WTC11 (cell line): Measurements from ENCODE around the gene PCDH1. TPM values are rescaled to one million over a fixed set of nuclear protein-coding genes. Genes with fewer than 3 reads are reported as not detected.

ENCODE experiments used
- ATAC-seq: fragments of 200-7000 bp; cut with Tn5 transposase; 2 replicates; pipeline ENCODE4 v1.10.0; 2021; ENCODE audit warnings: mild to moderate bottlenecking, moderate library complexity
- CTCF ChIA-PET: fragments of 300-600 bp; sonication (Branson Sonifier 250); formaldehyde crosslinking; loops from one replicate; lab custom pipeline; 2021; ENCODE audit warnings: antibody characterized with exemption; lab: Charles Lee
- POLR2A ChIA-PET: fragments of 350-600 bp; sonication (Branson Sonifier 250); formaldehyde crosslinking; loops from one replicate; lab custom pipeline; 2021; ENCODE audit warnings: antibody characterized with exemption; lab: Charles Lee
- DNase-seq: peaks from one replicate; pipeline ENCODE4 v3.0.0; 2021; ENCODE audit warnings: low spot score
- H3K27ac Mint-ChIP-seq: 2 replicates; pipeline ENCODE4 v1.8.0; 2021; ENCODE audit warnings: mixed read lengths
- H3K27me3 Mint-ChIP-seq: 2 replicates; pipeline ENCODE4 v1.8.0; 2021; ENCODE audit warnings: low read depth, mild to moderate bottlenecking, moderate library complexity, mixed read lengths
- H3K36me3 Mint-ChIP-seq: 2 replicates; pipeline ENCODE4 v1.8.0; 2021; ENCODE audit warnings: mixed read lengths
- H3K4me1 Mint-ChIP-seq: 2 replicates; pipeline ENCODE4 v1.8.0; 2022; ENCODE audit warnings: mixed read lengths
- H3K4me3 Mint-ChIP-seq: 2 replicates; pipeline ENCODE4 v1.8.0; 2021; ENCODE audit warnings: mild to moderate bottlenecking, moderate library complexity, mixed read lengths
- H3K9me3 Mint-ChIP-seq: 2 replicates; pipeline ENCODE4 v1.8.0; 2021; ENCODE audit warnings: mixed read lengths
- CTCF ChIP-seq: fragments of 200-600 bp; IDR thresholded peaks from 2 replicates; pipeline ENCODE4 v1.8.0; 2022; ENCODE audit warnings: antibody characterized with exemption
- E2F5 ChIP-seq: sonication (generic); formaldehyde crosslinking; IDR thresholded peaks from 2 replicates; pipeline ENCODE4 v1.8.1; 2022; ENCODE audit warnings: mild to moderate bottlenecking, moderate library complexity, missing genetic modification reagents
- ERG ChIP-seq: fragments of 250-450 bp; sonication (Bioruptor Pico); IDR thresholded peaks from 2 replicates; pipeline ENCODE4 v1.8.0; 2021; ENCODE audit warnings: mild to moderate bottlenecking
- JUN ChIP-seq: sonication (generic); formaldehyde crosslinking; IDR thresholded peaks from 2 replicates; pipeline ENCODE4 v1.8.0; 2023; ENCODE audit warnings: mild to moderate bottlenecking, missing genetic modification reagents
- MXD4 ChIP-seq: fragments of 250-450 bp; sonication (Bioruptor Pico); IDR thresholded peaks from 2 replicates; pipeline ENCODE4 v1.8.0; 2021; ENCODE audit warnings: mild to moderate bottlenecking, moderate library complexity, borderline replicate concordance
- MYBL2 ChIP-seq: sonication (generic); formaldehyde crosslinking; IDR thresholded peaks from 2 replicates; pipeline ENCODE4 v1.8.1; 2023; ENCODE audit warnings: mild to moderate bottlenecking, moderate library complexity, missing genetic modification reagents
- NFE2L1 ChIP-seq: sonication (generic); formaldehyde crosslinking; IDR thresholded peaks from 2 replicates; pipeline ENCODE4 v1.8.1; 2023; ENCODE audit warnings: missing genetic modification reagents
- NFYB ChIP-seq: sonication (generic); formaldehyde crosslinking; conservative IDR thresholded peaks from 2 replicates; pipeline ENCODE4 v1.8.0; 2022; ENCODE audit warnings: low read depth, missing genetic modification reagents
- OVOL2 ChIP-seq: fragments of 250-450 bp; sonication (Bioruptor Pico); IDR thresholded peaks from 2 replicates; pipeline ENCODE4 v1.9.0; 2021; ENCODE audit warnings: mild to moderate bottlenecking, borderline replicate concordance
- PRDM15 ChIP-seq: sonication (generic); formaldehyde crosslinking; IDR thresholded peaks from 2 replicates; pipeline ENCODE4 v1.8.0; 2022; ENCODE audit warnings: missing genetic modification reagents
- RELA ChIP-seq: sonication (generic); formaldehyde crosslinking; IDR thresholded peaks from 2 replicates; pipeline ENCODE4 v1.8.1; 2022; ENCODE audit warnings: missing genetic modification reagents, mild to moderate bottlenecking, borderline replicate concordance
- SMAD4 ChIP-seq: sonication (generic); formaldehyde crosslinking; IDR thresholded peaks from 2 replicates; pipeline ENCODE4 v1.8.0; 2022; ENCODE audit warnings: mild to moderate bottlenecking, missing genetic modification reagents
- SP1 ChIP-seq: sonication (generic); formaldehyde crosslinking; conservative IDR thresholded peaks from 2 replicates; pipeline ENCODE4 v1.8.1; 2022; ENCODE audit warnings: missing genetic modification reagents
- ZNF416 ChIP-seq: fragments of 250-450 bp; sonication (Bioruptor Pico); IDR thresholded peaks from 2 replicates; pipeline ENCODE4 v1.9.0; 2021; ENCODE audit warnings: mild to moderate bottlenecking, inconsistent platforms
- ZNF423 ChIP-seq: fragments of 250-450 bp; sonication (Bioruptor Pico); IDR thresholded peaks from 2 replicates; pipeline ENCODE4 v2.1.2; 2022; ENCODE audit warnings: mild to moderate bottlenecking, moderate library complexity
- total RNA-seq: library from RNA; stranded (reverse); gene quantifications from 3 replicates; pipeline ENCODE4 v1.2.3, GENCODE V29; 2021
- TF ChIP-seq, protein P1 (sequence below): sonication (generic); formaldehyde crosslinking; IDR thresholded peaks from 2 replicates; pipeline ENCODE4 v1.8.1; 2023; ENCODE audit warnings: mild to moderate bottlenecking, missing genetic modification reagents, borderline replicate concordance
- TF ChIP-seq, protein P2 (sequence below): sonication (generic); formaldehyde crosslinking; IDR thresholded peaks from 2 replicates; pipeline ENCODE4 v1.8.0; 2023; ENCODE audit warnings: mild to moderate bottlenecking, missing genetic modification reagents
- TF ChIP-seq, protein P3 (sequence below): fragments of 250-450 bp; sonication (Bioruptor Pico); IDR thresholded peaks from 2 replicates; pipeline ENCODE4 v1.9.0; 2021; ENCODE audit warnings: mild to moderate bottlenecking

PCDH1 gene
- total RNA-seq, 1 experiment from 2014 or later, result 105 TPM

GRCh38 chr5:141825791-141826560 lies 52.2 kb downstream of the PCDH1 start:
- no peaks in the 10 kb centered on the region for H3K9me3 Mint-ChIP-seq
- ChIA-PET CTCF (interaction anchor here (0.6 to 8.3 kb wide), 43 partner anchors 9 to 259 kb away, joined by 3 to 171 read pairs (median 4); partner anchors contain the start of genes DELE1 and PCDH1), POLR2A (interaction anchor here (0.8 to 3.0 kb wide), 6 partner anchors 9 to 126 kb away, joined by 4 to 14 read pairs (median 12); partner anchors contain the start of gene PCDH1)
- H3K36me3 Mint-ChIP-seq, result no peaks in the 10 kb centered on the region
- no peaks in the 10 kb centered on the region for H3K27me3 Mint-ChIP-seq
- TF ChIP-seq CTCF (peak; percentile 37), RELA (CRISPR knock-in tag) (no peak), NFE2L1 (CRISPR knock-in tag) (no peak), NFYB (no peak)
- TF ChIP-seq, protein P1, sequence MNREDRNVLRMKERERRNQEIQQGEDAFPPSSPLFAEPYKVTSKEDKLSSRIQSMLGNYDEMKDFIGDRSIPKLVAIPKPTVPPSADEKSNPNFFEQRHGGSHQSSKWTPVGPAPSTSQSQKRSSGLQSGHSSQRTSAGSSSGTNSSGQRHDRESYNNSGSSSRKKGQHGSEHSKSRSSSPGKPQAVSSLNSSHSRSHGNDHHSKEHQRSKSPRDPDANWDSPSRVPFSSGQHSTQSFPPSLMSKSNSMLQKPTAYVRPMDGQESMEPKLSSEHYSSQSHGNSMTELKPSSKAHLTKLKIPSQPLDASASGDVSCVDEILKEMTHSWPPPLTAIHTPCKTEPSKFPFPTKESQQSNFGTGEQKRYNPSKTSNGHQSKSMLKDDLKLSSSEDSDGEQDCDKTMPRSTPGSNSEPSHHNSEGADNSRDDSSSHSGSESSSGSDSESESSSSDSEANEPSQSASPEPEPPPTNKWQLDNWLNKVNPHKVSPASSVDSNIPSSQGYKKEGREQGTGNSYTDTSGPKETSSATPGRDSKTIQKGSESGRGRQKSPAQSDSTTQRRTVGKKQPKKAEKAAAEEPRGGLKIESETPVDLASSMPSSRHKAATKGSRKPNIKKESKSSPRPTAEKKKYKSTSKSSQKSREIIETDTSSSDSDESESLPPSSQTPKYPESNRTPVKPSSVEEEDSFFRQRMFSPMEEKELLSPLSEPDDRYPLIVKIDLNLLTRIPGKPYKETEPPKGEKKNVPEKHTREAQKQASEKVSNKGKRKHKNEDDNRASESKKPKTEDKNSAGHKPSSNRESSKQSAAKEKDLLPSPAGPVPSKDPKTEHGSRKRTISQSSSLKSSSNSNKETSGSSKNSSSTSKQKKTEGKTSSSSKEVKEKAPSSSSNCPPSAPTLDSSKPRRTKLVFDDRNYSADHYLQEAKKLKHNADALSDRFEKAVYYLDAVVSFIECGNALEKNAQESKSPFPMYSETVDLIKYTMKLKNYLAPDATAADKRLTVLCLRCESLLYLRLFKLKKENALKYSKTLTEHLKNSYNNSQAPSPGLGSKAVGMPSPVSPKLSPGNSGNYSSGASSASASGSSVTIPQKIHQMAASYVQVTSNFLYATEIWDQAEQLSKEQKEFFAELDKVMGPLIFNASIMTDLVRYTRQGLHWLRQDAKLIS (CRISPR knock-in tag), result no peak
- H3K27ac Mint-ChIP-seq, result 0 out of 2 replicates have a peak overlapping the region, but pooled peaks have one; percentile 28
- DNase-seq (no peak), ATAC-seq (peak; percentile 69)
- H3K4me1 Mint-ChIP-seq, result peaks cover 62% of the 10 kb centered on the region
- H3K4me3 Mint-ChIP-seq, result no peak overlapping the region

- Mint-ChIP-seq H3K4me3 (no peak overlapping the region), H3K36me3 (no peaks in the 10 kb centered on the region), H3K27me3 (no peaks in the 10 kb centered on the region), H3K9me3 (no peaks in the 10 kb centered on the region), H3K4me1 (peaks cover 66% of the 10 kb centered on the region), H3K27ac (peak overlapping the region; percentile 36; the same call in 1 of the 2 replicates)
- DNase-seq (no peak), ATAC-seq (no peak; the same call in 1 of the 2 replicates)
- ChIA-PET POLR2A (interaction anchor here (0.6 to 3.0 kb wide), 6 partner anchors 9 to 126 kb away, joined by 3 to 14 read pairs (median 10); partner anchors contain the start of gene PCDH1), CTCF (interaction anchor here (0.7 to 8.3 kb wide), 25 partner anchors 11 to 144 kb away, joined by 3 to 171 read pairs (median 5); partner anchors contain the start of genes PCDH1 and RNF14)
- no peak for TF ChIP-seq MYBL2 (CRISPR knock-in tag)
- TF ChIP-seq ERG, result no peak
- TF ChIP-seq OVOL2 (CRISPR knock-in tag), result no peak
- TF ChIP-seq SMAD4 (CRISPR knock-in tag), result no peak
- no peak for TF ChIP-seq PRDM15
- TF ChIP-seq, protein P2, sequence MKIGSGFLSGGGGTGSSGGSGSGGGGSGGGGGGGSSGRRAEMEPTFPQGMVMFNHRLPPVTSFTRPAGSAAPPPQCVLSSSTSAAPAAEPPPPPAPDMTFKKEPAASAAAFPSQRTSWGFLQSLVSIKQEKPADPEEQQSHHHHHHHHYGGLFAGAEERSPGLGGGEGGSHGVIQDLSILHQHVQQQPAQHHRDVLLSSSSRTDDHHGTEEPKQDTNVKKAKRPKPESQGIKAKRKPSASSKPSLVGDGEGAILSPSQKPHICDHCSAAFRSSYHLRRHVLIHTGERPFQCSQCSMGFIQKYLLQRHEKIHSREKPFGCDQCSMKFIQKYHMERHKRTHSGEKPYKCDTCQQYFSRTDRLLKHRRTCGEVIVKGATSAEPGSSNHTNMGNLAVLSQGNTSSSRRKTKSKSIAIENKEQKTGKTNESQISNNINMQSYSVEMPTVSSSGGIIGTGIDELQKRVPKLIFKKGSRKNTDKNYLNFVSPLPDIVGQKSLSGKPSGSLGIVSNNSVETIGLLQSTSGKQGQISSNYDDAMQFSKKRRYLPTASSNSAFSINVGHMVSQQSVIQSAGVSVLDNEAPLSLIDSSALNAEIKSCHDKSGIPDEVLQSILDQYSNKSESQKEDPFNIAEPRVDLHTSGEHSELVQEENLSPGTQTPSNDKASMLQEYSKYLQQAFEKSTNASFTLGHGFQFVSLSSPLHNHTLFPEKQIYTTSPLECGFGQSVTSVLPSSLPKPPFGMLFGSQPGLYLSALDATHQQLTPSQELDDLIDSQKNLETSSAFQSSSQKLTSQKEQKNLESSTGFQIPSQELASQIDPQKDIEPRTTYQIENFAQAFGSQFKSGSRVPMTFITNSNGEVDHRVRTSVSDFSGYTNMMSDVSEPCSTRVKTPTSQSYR (CRISPR knock-in tag), result no peak
- no peak for TF ChIP-seq SP1 (CRISPR knock-in tag)
- TF ChIP-seq ZNF423, result no peak
- TF ChIP-seq MXD4 (CRISPR knock-in tag), result no peak
- TF ChIP-seq JUN (CRISPR knock-in tag), result no peak
- TF ChIP-seq, protein P3, sequence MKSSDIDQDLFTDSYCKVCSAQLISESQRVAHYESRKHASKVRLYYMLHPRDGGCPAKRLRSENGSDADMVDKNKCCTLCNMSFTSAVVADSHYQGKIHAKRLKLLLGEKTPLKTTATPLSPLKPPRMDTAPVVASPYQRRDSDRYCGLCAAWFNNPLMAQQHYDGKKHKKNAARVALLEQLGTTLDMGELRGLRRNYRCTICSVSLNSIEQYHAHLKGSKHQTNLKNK (CRISPR knock-in tag), result no peak
- no peak for TF ChIP-seq E2F5 (CRISPR knock-in tag)
- no peak for TF ChIP-seq ZNF416 (CRISPR knock-in tag)
Observed at GRCh38 chr5:141825241-141825671, 53.0 kb downstream of the PCDH1 start.
